ENCODE measurements around the gene ABCF2.

Gene ABCF2

DNA sequence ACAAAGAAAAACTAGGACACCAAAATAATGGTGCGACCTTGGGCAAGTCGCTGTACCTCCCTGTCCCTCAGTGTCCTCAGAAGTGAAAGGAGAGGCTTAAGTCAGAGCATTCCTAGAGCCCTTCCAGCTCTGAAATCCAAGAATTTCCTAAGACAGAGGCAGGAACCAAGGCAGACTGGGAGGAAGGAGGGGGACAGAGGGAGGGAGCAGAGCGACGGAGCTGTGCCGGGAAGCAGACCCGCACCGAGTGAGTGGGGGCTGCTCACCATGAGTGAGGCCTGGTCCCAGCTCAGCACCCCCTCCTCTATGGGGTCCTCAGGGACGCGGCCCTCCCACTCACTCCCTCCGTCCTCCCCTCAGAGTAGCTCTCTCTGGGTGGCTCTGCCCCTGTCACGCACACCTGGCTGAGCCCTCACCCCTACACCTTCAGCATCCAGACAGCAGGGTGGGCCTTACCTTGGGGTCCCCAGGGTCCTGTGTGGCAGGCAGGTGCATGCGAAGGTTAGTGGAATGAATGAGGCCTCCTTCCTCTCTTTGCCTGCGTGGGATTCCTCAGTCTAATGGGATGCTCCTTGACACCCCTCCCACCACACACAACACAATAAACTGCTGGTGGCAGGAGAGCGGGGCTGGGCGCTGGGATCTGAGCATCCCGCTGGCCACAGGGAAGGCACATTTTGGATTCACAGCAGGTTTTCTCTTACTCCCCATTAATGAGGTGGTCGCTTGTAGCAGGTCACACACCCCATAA lies 26.1 kb upstream of the ABCF2 start:
- DNase-seq (ENCODE audit: low spot score): no peak

GRCh38 chr7:151252561-151252835 lies 25.5 kb upstream of the ABCF2 start:
- DNase-seq (ENCODE audit: low spot score): no peak

GRCh38 chr7:151251689-151252560 lies 24.9 kb upstream of the ABCF2 start:
- DNase-seq (ENCODE audit: low spot score): peak; percentile 66

GRCh38 chr7:151251328-151251688 lies 24.3 kb upstream of the ABCF2 start:
- no peak for DNase-seq (ENCODE audit: low spot score)

DNA sequence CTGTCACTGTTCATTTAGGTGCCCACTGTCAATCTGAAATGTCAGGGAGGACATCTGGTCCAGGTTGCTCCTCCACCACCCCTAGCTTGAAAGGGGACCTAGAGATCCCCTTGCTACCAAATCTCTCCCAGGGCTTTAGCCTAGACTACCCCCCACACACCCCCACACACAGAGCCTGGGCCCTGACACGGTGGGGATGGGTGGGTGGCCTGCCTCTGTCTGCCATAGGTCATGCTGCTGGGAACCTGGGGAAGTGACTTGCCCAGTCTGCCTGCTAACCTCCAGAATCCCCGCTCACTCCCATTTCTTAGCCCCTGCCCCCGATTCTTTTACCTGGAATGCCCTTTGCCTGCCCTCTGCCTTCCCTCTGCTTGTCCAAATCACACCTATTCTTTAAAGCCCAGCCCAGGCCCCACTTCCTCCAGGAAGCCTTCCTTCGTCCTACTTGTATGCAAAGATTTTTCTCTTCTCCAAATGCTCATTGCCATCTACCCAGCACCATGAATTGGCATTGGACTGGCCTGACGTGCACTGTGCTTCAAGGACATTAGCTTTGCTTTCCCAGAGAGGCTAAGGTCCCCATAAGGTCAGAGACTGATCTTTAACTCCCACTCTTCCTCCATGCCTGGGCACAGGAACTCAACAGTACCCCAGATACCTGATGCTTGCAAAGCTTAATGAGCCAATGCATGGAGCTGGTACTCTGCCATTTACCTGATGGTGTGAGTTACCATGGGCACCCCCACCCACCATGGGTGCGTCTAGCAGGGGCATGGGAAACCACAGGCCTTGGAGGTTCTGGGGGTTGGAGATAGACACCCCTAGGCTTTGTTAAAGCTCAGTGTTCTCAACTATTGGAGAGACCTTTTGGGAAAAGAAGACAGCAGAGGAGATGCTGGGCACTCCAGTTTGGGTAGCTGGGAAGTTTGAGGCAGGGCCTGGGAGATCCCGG lies 23.5 kb upstream of the ABCF2 start:
- no peak for DNase-seq (ENCODE audit: low spot score)

DNA sequence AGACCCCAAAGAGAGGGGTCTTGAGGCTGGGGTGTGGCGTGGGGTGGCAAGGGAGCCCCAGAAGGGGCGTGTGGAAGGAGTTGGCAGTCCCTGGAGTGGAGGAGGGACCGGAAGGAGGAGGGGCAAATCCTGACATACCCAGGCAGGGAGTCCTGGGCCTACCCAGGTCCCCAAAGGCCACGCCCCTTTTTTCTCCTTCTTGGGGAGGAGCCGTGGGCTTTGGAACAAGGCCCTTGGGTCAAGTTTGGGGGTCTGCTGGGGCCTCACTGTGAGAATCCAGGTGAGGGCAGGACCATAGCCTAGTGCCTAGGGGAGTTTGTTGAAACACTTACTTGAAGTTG lies 22.7 kb upstream of the ABCF2 start:
- no peak for DNase-seq (ENCODE audit: low spot score)

- peak; percentile 72 for DNase-seq (ENCODE audit: low spot score)
Observed at GRCh38 chr7:151249034-151249731, 22.2 kb upstream of the ABCF2 start.

- DNase-seq (ENCODE audit: low spot score): peak; percentile 60
Observed at GRCh38 chr7:151248346-151249033, 21.5 kb upstream of the ABCF2 start, which contains the start of gene SMARCD3. Gene SMARCD3 (minus strand): TSS chr7:151248694. CDS start chr7:151248562, 132 bp downstream.

- DNase-seq (ENCODE audit: low spot score): no peak
Observed at GRCh38 chr7:151247611-151248345, 20.8 kb upstream of the ABCF2 start.

- DNase-seq (ENCODE audit: low spot score): no peak
Observed at GRCh38 chr7:151246851-151247580, 20.0 kb upstream of the ABCF2 start.

- DNase-seq (ENCODE audit: low spot score): no peak
Observed at GRCh38 chr7:151246102-151246850, 19.3 kb upstream of the ABCF2 start.

DNA sequence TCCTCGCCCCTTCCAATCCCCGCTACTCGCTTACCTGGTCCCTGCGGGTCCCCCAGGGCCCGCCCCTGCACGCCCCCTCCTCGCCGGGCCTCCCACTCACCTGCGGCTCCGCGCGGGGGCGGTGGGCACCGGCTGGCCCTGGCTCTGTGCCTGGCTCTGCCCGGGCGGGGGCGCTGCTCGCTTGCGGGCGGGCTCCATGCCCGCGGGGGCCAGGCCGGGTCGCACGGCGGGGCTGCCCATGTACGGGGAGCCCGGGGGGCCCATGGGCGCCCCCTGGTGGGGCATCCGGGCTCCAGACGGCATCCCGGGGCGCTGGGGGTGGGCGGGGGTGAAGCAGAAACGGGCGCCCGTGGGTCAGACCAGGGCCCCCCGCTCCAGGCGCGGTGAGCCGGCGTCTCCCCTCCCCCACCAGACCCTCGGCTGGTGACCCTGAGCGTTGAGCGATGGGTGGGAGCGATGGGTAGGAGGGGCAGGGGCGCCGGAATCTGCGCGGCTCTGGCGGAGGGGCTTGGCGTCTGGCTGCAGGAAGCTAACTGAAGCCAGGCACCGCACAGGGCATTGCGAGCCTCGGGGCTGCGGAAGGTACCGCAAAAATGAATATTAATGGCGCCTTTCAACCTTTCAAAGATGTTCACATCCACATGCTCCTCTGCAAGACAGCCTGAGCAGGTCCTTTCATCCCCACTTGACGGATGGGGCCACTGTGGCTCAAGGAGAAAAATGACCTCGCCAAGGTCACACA lies 18.5 kb upstream of the ABCF2 start:
- no peak for DNase-seq (ENCODE audit: low spot score)

- DNase-seq (ENCODE audit: low spot score): no peak
Observed at GRCh38 chr7:151244841-151245346, 17.9 kb upstream of the ABCF2 start.

GRCh38 chr7:151244196-151244840 lies 17.3 kb upstream of the ABCF2 start:
- DNase-seq (ENCODE audit: low spot score): peak; percentile 53

GRCh38 chr7:151243408-151244195 lies 16.6 kb upstream of the ABCF2 start:
- no peak for DNase-seq (ENCODE audit: low spot score)

DNA sequence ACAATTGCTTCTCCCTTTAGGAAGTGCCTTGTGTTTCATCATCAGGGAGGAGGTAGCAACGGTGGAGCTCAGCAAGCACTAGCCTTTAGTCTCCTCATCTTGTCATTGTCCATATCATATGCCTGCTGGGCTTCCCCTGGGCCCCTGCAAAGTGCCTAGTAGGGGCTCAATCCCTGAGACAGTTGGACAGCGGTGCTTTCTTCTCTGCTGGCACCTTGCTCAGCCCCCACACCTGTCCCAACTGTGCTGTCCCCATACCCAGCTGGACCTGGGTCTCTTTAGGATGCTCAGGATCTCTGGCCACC lies 16.0 kb upstream of the ABCF2 start:
- no peak for DNase-seq (ENCODE audit: low spot score)

Data from pons (tissue), 1 donor.